Measurements from ENCODE around the gene MRPL51. TPM values are rescaled to one million over a fixed set of nuclear protein-coding genes. Genes with fewer than 3 reads are reported as not detected.

Gene MRPL51
- total and polyA plus RNA-seq, 9 of the 15 experiments (the other 6 are each of a cell fraction or from before 2014, with no cell fraction given): 127 to 727 (median 208) TPM

GRCh38 chr12:6536894-6537579 lies 44.0 kb upstream of the MRPL51 start (continued):
- TF ChIP-seq FOXA3 (CRISPR knock-in tag; conservative IDR thresholded peaks at IDR 0.05 in 1 of 2, IDR thresholded peaks at IDR 0.05 in 1 of 2): no peak
- peak; percentile 46; the same call in 1 of the 2 replicates for TF ChIP-seq RBFOX2 (IDR thresholded peaks at IDR 0.05; ENCODE audit: low read depth, low read length)
- 0 out of 2 replicates have a peak, but pooled peaks have one; percentile 5 for TF ChIP-seq POLR2G (IDR thresholded peaks at IDR 0.05; ENCODE audit: low read depth, low read length)
- 0 out of 2 replicates have a peak, but pooled peaks have one; percentile 23 for TF ChIP-seq POLR2A (conservative IDR thresholded peaks at IDR 0.05)
- TF ChIP-seq TAL1 (IDR thresholded peaks at IDR 0.05): no peak

DNA sequence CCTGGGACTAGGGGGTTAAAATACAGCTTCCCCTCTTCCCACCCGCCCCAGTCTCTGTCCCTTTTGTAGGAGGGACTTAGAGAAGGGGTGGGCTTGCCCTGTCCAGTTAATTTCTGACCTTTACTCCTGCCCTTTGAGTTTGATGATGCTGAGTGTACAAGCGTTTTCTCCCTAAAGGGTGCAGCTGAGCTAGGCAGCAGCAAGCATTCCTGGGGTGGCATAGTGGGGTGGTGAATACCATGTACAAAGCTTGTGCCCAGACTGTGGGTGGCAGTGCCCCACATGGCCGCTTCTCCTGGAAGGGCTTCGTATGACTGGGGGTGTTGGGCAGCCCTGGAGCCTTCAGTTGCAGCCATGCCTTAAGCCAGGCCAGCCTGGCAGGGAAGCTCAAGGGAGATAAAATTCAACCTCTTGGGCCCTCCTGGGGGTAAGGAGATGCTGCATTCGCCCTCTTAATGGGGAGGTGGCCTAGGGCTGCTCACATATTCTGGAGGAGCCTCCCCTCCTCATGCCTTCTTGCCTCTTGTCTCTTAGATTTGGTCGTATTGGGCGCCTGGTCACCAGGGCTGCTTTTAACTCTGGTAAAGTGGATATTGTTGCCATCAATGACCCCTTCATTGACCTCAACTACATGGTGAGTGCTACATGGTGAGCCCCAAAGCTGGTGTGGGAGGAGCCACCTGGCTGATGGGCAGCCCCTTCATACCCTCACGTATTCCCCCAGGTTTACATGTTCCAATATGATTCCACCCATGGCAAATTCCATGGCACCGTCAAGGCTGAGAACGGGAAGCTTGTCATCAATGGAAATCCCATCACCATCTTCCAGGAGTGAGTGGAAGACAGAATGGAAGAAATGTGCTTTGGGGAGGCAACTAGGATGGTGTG lies 43.1 kb upstream of the MRPL51 start:
- POLR2A ChIA-PET: interaction anchor here (1.0 to 2.6 kb wide), 4 partner anchors 9 to 147 kb away, joined by 3 to 20 read pairs (median 3); no protein-coding TSS in a partner anchor
- H3K9me1 ChIP-seq (ENCODE audit: control insufficient read depth, insufficient read depth, low read length): no peaks in the 10 kb centered on the region
- no peak overlapping the region for H2AFZ ChIP-seq (ENCODE audit: low read depth, low read length)
- TF ChIP-seq CHD1 (IDR thresholded peaks at IDR 0.05; ENCODE audit: low read length) (peak; percentile 7), ASH1L (IDR thresholded peaks at IDR 0.05; ENCODE audit: borderline replicate concordance, low read depth, partially characterized antibody) (no peak), POLR2A (conservative IDR thresholded peaks at IDR 0.05) (peak; percentile 24; the same call in 1 of the 2 replicates), RBM39 (optimal IDR thresholded peaks at IDR 0.05; ENCODE audit: low read depth, low read length) (peak; percentile 71), ZNF212 (CRISPR knock-in tag; IDR thresholded peaks at IDR 0.05) (no peak), GATA2 (CRISPR knock-in tag; IDR thresholded peaks at IDR 0.05) (no peak)
- WGBS (ENCODE audit: insufficient coverage, low coverage, missing lambda C conversion rate): 21% methylated on average over 8 of the region's 10 CpGs
- intact Hi-C loops (cut with micrococcal nuclease): loop anchor here (2.0 to 10.0 kb wide), 2 partner anchors 41 to 211 kb away; partner anchors contain the start of gene NCAPD2
- peaks cover 45 to 80% of the 10 kb centered on the region in 2 experiments; a peak in 4 of 5 replicates for H3K4me1 ChIP-seq (replicated peaks in 1 of 2; ENCODE audit: control insufficient read depth in 2 of 2, insufficient read depth in 2 of 2, low read length in 2 of 2)
- H3K9ac ChIP-seq (ENCODE audit: insufficient read depth in 1 of 2, low read depth in 2 of 2, low read length in 2 of 2): peak overlapping the region; percentile 84 to 100
- in situ Hi-C loops (cut with MboI): no loop called here
- CTCF ChIA-PET (ENCODE audit: low intra/inter-chr PET ratio): no interaction called here
- H3K9me3 ChIP-seq (replicated peaks; ENCODE audit: control insufficient read depth, insufficient read depth, low read depth, low read length): no peaks in the 10 kb centered on the region
- peak overlapping the region; percentile 93 for H3K4me2 ChIP-seq (ENCODE audit: insufficient read depth, low read length)
- peak overlapping the region; percentile 84 for H3K4me3 ChIP-seq
- ATAC-seq (no peak), FAIRE-seq (no peak), DNase-seq (ENCODE audit: extremely low read depth in 1 of 4, low spot score in 3 of 4) (peak in 1 of 4 experiments; percentile 11)
- no TSS peak for BruUV-seq (replicated peaks)
- H3K27me3 ChIP-seq (ENCODE audit: control insufficient read depth in 2 of 2, insufficient read depth in 2 of 2, low read length in 2 of 2): no peaks in the 10 kb centered on the region
- peaks cover 63% of the 10 kb centered on the region for H3K79me2 ChIP-seq (ENCODE audit: control insufficient read depth, insufficient read depth, low read length)
- H3K36me3 ChIP-seq (ENCODE audit: control insufficient read depth, insufficient read depth, low read length): peaks cover 52% of the 10 kb centered on the region
- H3K27ac ChIP-seq (ENCODE audit: extremely low read depth, low read depth, low read length): peak overlapping the region; percentile 87
- H4K20me1 ChIP-seq (replicated peaks; ENCODE audit: control insufficient read depth, insufficient read depth, low read length): peaks cover 38% of the 10 kb centered on the region
